Smooth muscle cell (in vitro differentiated cells): ENCODE data around the gene KLHL12. TPM values are rescaled to one million over a fixed set of nuclear protein-coding genes. Genes with fewer than 3 reads are reported as not detected.

Experiments
- DNase-seq: peaks from one replicate; lab custom pipeline; 2025; ENCODE audit not compliant: unreplicated experiment; lab: John Stamatoyannopoulos, UW
- H2AFZ ChIP-seq: fragments of 200-600 bp; sonication (generic); 2 replicates; pipeline ENCODE4 v1.6.0; 2016; ENCODE audit warnings: antibody characterized with exemption, low read depth, mild to moderate bottlenecking
- H3F3A ChIP-seq: fragments of 200-600 bp; sonication (generic); 2 replicates; pipeline ENCODE4 v1.6.0; 2017; ENCODE audit warnings: antibody characterized with exemption, low read depth
- H3K27ac ChIP-seq: fragments of 200-600 bp; sonication (generic); 2 replicates; pipeline ENCODE4 v1.5.1; 2016; ENCODE audit warnings: low read depth, mild to moderate bottlenecking
- H3K27me3 ChIP-seq: fragments of 200-600 bp; sonication (generic); 2 replicates; pipeline ENCODE4 v1.6.1; 2016; ENCODE audit warnings: low read depth, mild to moderate bottlenecking
- H3K36me3 ChIP-seq: fragments of 200-600 bp; sonication (generic); 2 replicates; pipeline ENCODE4 v1.5.1; 2016; ENCODE audit warnings: low read depth
- H3K4me1 ChIP-seq: fragments of 200-600 bp; sonication (generic); 2 replicates; pipeline ENCODE4 v1.5.1; 2016; ENCODE audit warnings: low read depth
- H3K4me2 ChIP-seq: fragments of 200-600 bp; sonication (generic); 2 replicates; pipeline ENCODE4 v1.6.0; 2016; ENCODE audit warnings: mild to moderate bottlenecking
- H3K4me3 ChIP-seq: fragments of 200-600 bp; sonication (generic); 2 replicates; pipeline ENCODE4 v1.5.1; 2016; ENCODE audit warnings: mild to moderate bottlenecking
- H3K79me2 ChIP-seq: fragments of 200-600 bp; sonication (generic); 2 replicates; pipeline ENCODE4 v1.6.0; 2016; ENCODE audit warnings: low read depth, mild to moderate bottlenecking
- H3K9ac ChIP-seq: fragments of 200-600 bp; sonication (generic); 2 replicates; pipeline ENCODE4 v1.6.0; 2016; ENCODE audit warnings: low read depth
- H3K9me3 ChIP-seq: fragments of 200-600 bp; sonication (generic); replicated peaks from 2 replicates; pipeline ENCODE4 v1.5.1; 2016; ENCODE audit warnings: low read depth
- H4K20me1 ChIP-seq: fragments of 200-600 bp; sonication (generic); 2 replicates; pipeline ENCODE4 v1.6.0; 2016; ENCODE audit warnings: low read depth
- CTCF ChIP-seq: fragments of 200-600 bp; sonication (generic); IDR thresholded peaks from 2 replicates; pipeline ENCODE4 v1.5.1; 2017; ENCODE audit warnings: borderline replicate concordance, mild to moderate bottlenecking, antibody characterized with exemption; ENCODE audit not compliant: insufficient read depth, poor library complexity, severe bottlenecking
- WGBS: methylation state at CpG from one replicate; pipeline ENCODE4 v1.1.7; 2016; ENCODE audit warnings: low lambda C conversion rate; 5-methylcytosine and 5-hydroxymethylcytosine counted together
- polyA plus RNA-seq: library from polyadenylated mRNA; unstranded; fragments of >200 nt; fragmentation: Nextera tagmentation; extraction: Ambion mirVana; gene quantifications from 2 replicates; pipeline ENCODE4 v1.2.1, GENCODE V29; 2016
- total RNA-seq: library from RNA; depleted of rRNA; stranded (reverse); fragments of >200 nt; gene quantifications from 2 replicates; pipeline ENCODE4 v1.2.3, GENCODE V29; 2014

KLHL12 gene
- total and polyA plus RNA-seq, 2 experiments from 2014 or later = 19.0 to 22.7 TPM

GRCh38 chr1:202862679-202863560, 64.1 kb downstream of the KLHL12 start:
- Histone ChIP-seq H3K36me3 (no peaks in the 10 kb centered on the region), H3K4me3 (peak overlapping the region; percentile 89), H3K4me1 (peaks cover 5% of the 10 kb centered on the region), H3K79me2 (no peaks in the 10 kb centered on the region), H3K9ac (no peak overlapping the region), H3F3A (no peaks in the 10 kb centered on the region), H3K4me2 (no peak overlapping the region), H3K27ac (no peak overlapping the region), H2AFZ (no peak overlapping the region), H3K9me3 (no peaks in the 10 kb centered on the region), H3K27me3 (no peaks in the 10 kb centered on the region), H4K20me1 (no peaks in the 10 kb centered on the region)
- TF ChIP-seq CTCF = no peak
- no peak for DNase-seq
- WGBS = 80% methylated on average over 5 of the region's 5 CpGs

GRCh38 chr1:202861420-202862132, 65.5 kb downstream of the KLHL12 start:
- Histone ChIP-seq H3K9ac (peak overlapping the region; percentile 48), H2AFZ (peak overlapping the region; percentile 97), H3K4me3 (peak overlapping the region; percentile 89), H3F3A (no peaks in the 10 kb centered on the region), H3K4me1 (peaks cover 5% of the 10 kb centered on the region), H3K27ac (peak overlapping the region; percentile 33), H3K4me2 (peak overlapping the region; percentile 99), H3K36me3 (no peaks in the 10 kb centered on the region), H3K9me3 (no peaks in the 10 kb centered on the region), H4K20me1 (no peaks in the 10 kb centered on the region), H3K79me2 (no peaks in the 10 kb centered on the region), H3K27me3 (no peaks in the 10 kb centered on the region)
- 2% methylated on average over 44 of the region's 44 CpGs for WGBS
- no peak for TF ChIP-seq CTCF
- peak; percentile 74 for DNase-seq

GRCh38 chr1:202860744-202861419, 66.2 kb downstream of the KLHL12 start:
- WGBS = 2% methylated on average over 44 of the region's 50 CpGs
- Histone ChIP-seq H3K9ac (peak overlapping the region; percentile 48), H3K27ac (peak overlapping the region; percentile 33), H3F3A (no peaks in the 10 kb centered on the region), H3K9me3 (no peaks in the 10 kb centered on the region), H3K36me3 (no peaks in the 10 kb centered on the region), H2AFZ (peak overlapping the region; percentile 97), H3K79me2 (no peaks in the 10 kb centered on the region), H3K4me3 (peak overlapping the region; percentile 89), H3K4me2 (peak overlapping the region; percentile 99), H4K20me1 (no peaks in the 10 kb centered on the region), H3K27me3 (no peaks in the 10 kb centered on the region), H3K4me1 (peaks cover 5% of the 10 kb centered on the region)
- peak; percentile 24 for DNase-seq
- no peak for TF ChIP-seq CTCF
